Mesendoderm (in vitro differentiated cells): ENCODE measurements around the gene CRTC1.

ENCODE experiments used
- DNase-seq: peaks from one replicate; pipeline ENCODE4 v3.0.0; 2013
- H2AK5ac ChIP-seq: 2 replicates; pipeline ENCODE4 v1.6.1; 2013; ENCODE audit warnings: low read length, inconsistent platforms
- H2BK120ac ChIP-seq: 2 replicates; pipeline ENCODE4 v1.6.1; 2013; ENCODE audit warnings: low read depth, mild to moderate bottlenecking, low read length, moderate library complexity, mixed read lengths
- H2BK15ac ChIP-seq: replicated peaks from 2 replicates; pipeline ENCODE4 v1.6.1; 2013; ENCODE audit warnings: low read depth, mild to moderate bottlenecking, moderate library complexity
- H2BK5ac ChIP-seq: 2 replicates; pipeline ENCODE4 v1.6.1; 2013; ENCODE audit warnings: low read length, inconsistent platforms
- H3K18ac ChIP-seq: 2 replicates; pipeline ENCODE4 v1.6.1; 2013; ENCODE audit warnings: mild to moderate bottlenecking, low read length, mixed read lengths
- H3K23ac ChIP-seq: one replicate; pipeline ENCODE4 v1.6.1; 2013; ENCODE audit warnings: low read length
- H3K27ac ChIP-seq: 2 replicates; pipeline ENCODE4 v1.5.1; 2013; ENCODE audit warnings: low read depth, mild to moderate bottlenecking, inconsistent platforms, low read length, moderate library complexity
- H3K27me3 ChIP-seq: 2 replicates; pipeline ENCODE4 v1.6.1; 2013; ENCODE audit warnings: low read length, control low read depth, mild to moderate bottlenecking, inconsistent platforms; ENCODE audit not compliant: insufficient read depth, poor library complexity
- H3K36me3 ChIP-seq: 2 replicates; pipeline ENCODE4 v1.6.1; 2013; ENCODE audit warnings: low read length, inconsistent platforms; ENCODE audit not compliant: control insufficient read depth, insufficient read depth
- H3K4ac ChIP-seq: one replicate; pipeline ENCODE4 v1.6.1; 2013; ENCODE audit warnings: low read depth, mild to moderate bottlenecking, low read length, moderate library complexity
- H3K4me1 ChIP-seq: 2 replicates; pipeline ENCODE4 v1.6.1; 2013; ENCODE audit warnings: low read depth, low read length, inconsistent platforms; ENCODE audit not compliant: control insufficient read depth
- H3K4me2 ChIP-seq: 2 replicates; pipeline ENCODE4 v1.6.1; 2013; ENCODE audit warnings: low read length
- H3K4me3 ChIP-seq: 2 replicates; pipeline ENCODE4 v1.5.1; 2013; ENCODE audit warnings: mild to moderate bottlenecking, low read length
- H3K56ac ChIP-seq: one replicate; pipeline ENCODE4 v1.6.1; 2013; ENCODE audit warnings: low read length
- H3K79me1 ChIP-seq: 2 replicates; pipeline ENCODE4 v1.6.1; 2013; ENCODE audit warnings: low read length, inconsistent platforms
- H3K79me2 ChIP-seq: 2 replicates; pipeline ENCODE4 v1.6.1; 2013; ENCODE audit warnings: mild to moderate bottlenecking, low read length; ENCODE audit not compliant: control insufficient read depth, insufficient read depth
- H3K9ac ChIP-seq: 2 replicates; pipeline ENCODE4 v1.6.1; 2013; ENCODE audit warnings: low read length, inconsistent platforms
- H4K5ac ChIP-seq: one replicate; pipeline ENCODE4 v1.6.1; 2013; ENCODE audit warnings: low read length
- H4K8ac ChIP-seq: one replicate; pipeline ENCODE4 v1.6.1; 2013; ENCODE audit warnings: low read depth, mild to moderate bottlenecking, control low read depth, low read length, moderate library complexity
- WGBS: extraction: QIAGEN DNeasy Blood & Tissue Kit; methylation state at CpG from one replicate; pipeline ENCODE4 v1.1.7; 2013; ENCODE audit warnings: low lambda C conversion rate, missing lambda C conversion rate; ENCODE audit not compliant: insufficient coverage; ENCODE audit errors: extremely low coverage; 5-methylcytosine and 5-hydroxymethylcytosine counted together

The CRTC1 gene

GRCh38 chr19:18647371-18647767 lies 36.1 kb upstream of the CRTC1 start:
- no peak for DNase-seq
- Histone ChIP-seq H3K4ac (no peak overlapping the region), H4K8ac (no peak overlapping the region), H2AK5ac (no peak overlapping the region), H2BK15ac (no peak overlapping the region), H4K5ac (no peak overlapping the region), H3K9ac (no peak overlapping the region), H3K27me3 (no peaks in the 10 kb centered on the region), H3K4me3 (no peak overlapping the region), H3K4me2 (no peak overlapping the region), H2BK5ac (no peak overlapping the region), H3K4me1 (no peaks in the 10 kb centered on the region), H3K18ac (no peak overlapping the region), H3K79me2 (no peaks in the 10 kb centered on the region), H3K27ac (no peak overlapping the region), H3K56ac (no peak overlapping the region), H3K23ac (no peak overlapping the region), H3K36me3 (no peaks in the 10 kb centered on the region), H2BK120ac (no peak overlapping the region), H3K79me1 (no peaks in the 10 kb centered on the region)
- WGBS = no CpG with 5 or more reads among the region's 1 CpG

DNA sequence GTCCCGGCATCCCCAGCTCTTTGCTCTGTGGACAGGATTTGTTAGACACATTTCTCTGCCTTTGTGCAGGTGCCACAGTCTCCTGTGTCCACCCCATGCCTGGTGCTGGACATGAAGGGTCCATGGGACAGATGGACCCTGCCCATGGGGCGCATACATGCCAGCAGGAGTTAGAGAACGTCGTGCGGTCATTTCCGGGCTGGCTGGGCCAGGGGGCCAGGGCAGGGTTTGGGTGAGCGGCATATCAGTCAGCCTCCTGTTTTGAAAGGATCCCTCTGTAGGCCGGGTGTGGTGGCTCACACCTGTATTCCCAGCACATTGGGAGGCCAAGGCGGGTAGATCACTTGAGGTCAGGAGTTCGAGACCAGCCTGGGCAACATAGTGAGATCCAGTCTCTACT lies 35.7 kb upstream of the CRTC1 start:
- Histone ChIP-seq H3K79me2 (no peaks in the 10 kb centered on the region), H4K5ac (no peak overlapping the region), H3K56ac (no peak overlapping the region), H3K27me3 (no peaks in the 10 kb centered on the region), H3K9ac (no peak overlapping the region), H3K27ac (no peak overlapping the region), H3K79me1 (no peaks in the 10 kb centered on the region), H3K4me3 (no peak overlapping the region), H3K4me1 (no peaks in the 10 kb centered on the region), H4K8ac (no peak overlapping the region), H3K4ac (no peak overlapping the region), H2AK5ac (no peak overlapping the region), H2BK5ac (no peak overlapping the region), H3K4me2 (no peak overlapping the region), H3K23ac (no peak overlapping the region), H3K18ac (no peak overlapping the region), H3K36me3 (no peaks in the 10 kb centered on the region), H2BK120ac (no peak overlapping the region), H2BK15ac (no peak overlapping the region)
- WGBS = no CpG with 5 or more reads among the region's 10 CpGs
- DNase-seq = no peak

DNA sequence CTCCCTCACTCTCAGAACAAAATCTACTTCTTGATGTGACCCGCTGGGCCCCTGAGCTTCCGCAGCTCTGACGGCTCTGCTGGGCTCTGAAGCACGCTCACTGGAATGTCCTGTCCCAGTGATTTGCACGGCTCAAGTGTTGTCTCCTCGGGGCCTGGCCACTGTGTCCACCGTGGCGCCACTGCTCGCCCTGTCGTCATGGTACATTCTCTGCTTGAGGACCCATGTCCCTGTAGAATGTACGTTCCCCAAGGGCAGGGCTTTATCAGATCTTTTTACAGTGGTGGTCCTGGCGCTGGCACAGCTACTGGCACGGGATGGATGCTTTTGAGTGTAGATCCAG lies 34.5 kb upstream of the CRTC1 start:
- H3K27me3 ChIP-seq = no peaks in the 10 kb centered on the region
- H3K18ac ChIP-seq = no peak overlapping the region
- WGBS = no CpG with 5 or more reads among the region's 13 CpGs
- H2AK5ac ChIP-seq = no peak overlapping the region
- H3K9ac ChIP-seq = no peak overlapping the region
- H4K5ac ChIP-seq = no peak overlapping the region
- no peak overlapping the region for H2BK120ac ChIP-seq
- H3K4me3 ChIP-seq = no peak overlapping the region
- no peaks in the 10 kb centered on the region for H3K79me2 ChIP-seq
- H3K4ac ChIP-seq = no peak overlapping the region
- H3K56ac ChIP-seq = no peak overlapping the region
- H2BK5ac ChIP-seq = no peak overlapping the region
- no peak overlapping the region for H3K27ac ChIP-seq
- H2BK15ac ChIP-seq = no peak overlapping the region
- no peak overlapping the region for H3K4me2 ChIP-seq
- no peaks in the 10 kb centered on the region for H3K79me1 ChIP-seq
- H4K8ac ChIP-seq = no peak overlapping the region
- no peak overlapping the region for H3K23ac ChIP-seq
- H3K36me3 ChIP-seq = no peaks in the 10 kb centered on the region
- no peaks in the 10 kb centered on the region for H3K4me1 ChIP-seq
- no peak for DNase-seq

GRCh38 chr19:18649371-18650020 lies 34.0 kb upstream of the CRTC1 start:
- no peak for DNase-seq
- Histone ChIP-seq H4K5ac (no peak overlapping the region), H3K23ac (no peak overlapping the region), H3K27ac (no peak overlapping the region), H3K4me1 (no peaks in the 10 kb centered on the region), H3K18ac (no peak overlapping the region), H4K8ac (no peak overlapping the region), H2BK15ac (no peak overlapping the region), H3K27me3 (no peaks in the 10 kb centered on the region), H2BK5ac (no peak overlapping the region), H3K9ac (no peak overlapping the region), H3K36me3 (no peaks in the 10 kb centered on the region), H3K4me3 (no peak overlapping the region), H2BK120ac (no peak overlapping the region), H3K4me2 (no peak overlapping the region), H3K79me2 (no peaks in the 10 kb centered on the region), H3K56ac (no peak overlapping the region), H2AK5ac (no peak overlapping the region), H3K79me1 (no peaks in the 10 kb centered on the region), H3K4ac (no peak overlapping the region)
- WGBS = no CpG with 5 or more reads among the region's 25 CpGs

GRCh38 chr19:18650021-18650390 lies 33.5 kb upstream of the CRTC1 start:
- no peak overlapping the region for H3K4ac ChIP-seq
- no peak overlapping the region for H2BK120ac ChIP-seq
- H2BK5ac ChIP-seq = no peak overlapping the region
- no peak overlapping the region for H2AK5ac ChIP-seq
- no peak overlapping the region for H2BK15ac ChIP-seq
- H4K8ac ChIP-seq = no peak overlapping the region
- no peak overlapping the region for H3K9ac ChIP-seq
- H3K36me3 ChIP-seq = no peaks in the 10 kb centered on the region
- no peaks in the 10 kb centered on the region for H3K79me1 ChIP-seq
- no peak overlapping the region for H3K27ac ChIP-seq
- H3K4me3 ChIP-seq = no peak overlapping the region
- no peak overlapping the region for H3K56ac ChIP-seq
- peak; percentile 38 for DNase-seq
- no peak overlapping the region for H4K5ac ChIP-seq
- WGBS = no CpG with 5 or more reads among the region's 17 CpGs
- no peaks in the 10 kb centered on the region for H3K79me2 ChIP-seq
- no peak overlapping the region for H3K18ac ChIP-seq
- no peaks in the 10 kb centered on the region for H3K27me3 ChIP-seq
- no peak overlapping the region for H3K4me2 ChIP-seq
- H3K23ac ChIP-seq = no peak overlapping the region
- H3K4me1 ChIP-seq = no peaks in the 10 kb centered on the region

GRCh38 chr19:18650468-18651041 lies 32.9 kb upstream of the CRTC1 start:
- Histone ChIP-seq H3K56ac (peak overlapping the region; percentile 42), H3K9ac (no peak overlapping the region), H3K4me3 (no peak overlapping the region), H3K79me1 (no peaks in the 10 kb centered on the region), H3K79me2 (no peaks in the 10 kb centered on the region), H2BK15ac (no peak overlapping the region), H3K27ac (no peak overlapping the region), H3K36me3 (no peaks in the 10 kb centered on the region), H4K5ac (no peak overlapping the region), H3K4me1 (no peaks in the 10 kb centered on the region), H4K8ac (no peak overlapping the region), H3K23ac (no peak overlapping the region), H2BK5ac (no peak overlapping the region), H3K4me2 (no peak overlapping the region), H3K4ac (no peak overlapping the region), H2BK120ac (no peak overlapping the region), H3K27me3 (no peaks in the 10 kb centered on the region), H2AK5ac (no peak overlapping the region), H3K18ac (no peak overlapping the region)
- no CpG with 5 or more reads among the region's 34 CpGs for WGBS
- no peak for DNase-seq
